Activated CD4-positive, alpha-beta memory T cell treated with anti-CD3 and anti-CD28 coated beads, Interleukin-2, amount 10 ng/mL, durations not matched to agents 7 days and 5 days (primary cell): ENCODE measurements around the gene AHRR. TPM values are rescaled to one million over a fixed set of nuclear protein-coding genes. Genes with fewer than 3 reads are reported as not detected.
"Not testable (repeated sequence)": the region's sequence is repeated elsewhere in the genome, so short reads cannot be mapped to it uniquely, and the experiment has no call there.

Experiments
- CTCF ChIA-PET: fragments of 350-600 bp; sonication (Branson Sonifier 250); formaldehyde crosslinking; loops from one replicate; lab custom pipeline; 2021; ENCODE audit warnings: antibody characterized with exemption, inconsistent platforms; lab: Charles Lee
- POLR2A ChIA-PET: fragments of 350-600 bp; sonication (Branson Sonifier 250); formaldehyde crosslinking; loops from one replicate; lab custom pipeline; 2021; ENCODE audit warnings: antibody characterized with exemption; lab: Charles Lee
- DNase-seq: peaks from one replicate; pipeline ENCODE4 v3.0.0-alpha.2; 2020
- H3K27ac Mint-ChIP-seq: one replicate; pipeline ENCODE4 v1.8.0; 2021; ENCODE audit warnings: mild to moderate bottlenecking, mixed read lengths
- H3K27me3 Mint-ChIP-seq: one replicate; pipeline ENCODE4 v1.8.0; 2021; ENCODE audit warnings: mixed read lengths
- H3K36me3 Mint-ChIP-seq: one replicate; pipeline ENCODE4 v1.8.0; 2021; ENCODE audit warnings: low read depth, mixed read lengths
- H3K4me1 Mint-ChIP-seq: one replicate; pipeline ENCODE4 v1.8.0; 2021; ENCODE audit warnings: mixed read lengths
- H3K4me3 Mint-ChIP-seq: one replicate; pipeline ENCODE4 v1.8.0; 2021; ENCODE audit warnings: mild to moderate bottlenecking, mixed read lengths
- H3K9me3 Mint-ChIP-seq: one replicate; pipeline ENCODE4 v1.8.0; 2021; ENCODE audit warnings: mixed read lengths
- total RNA-seq, 2 experiments: library from RNA; stranded (reverse); gene quantifications; one replicate each; pipeline ENCODE4 v1.2.3, GENCODE V29; 2021

Gene AHRR
- total RNA-seq, 2 experiments from 2014 or later: 23.6 to 24.6 TPM

- DNase-seq: peak; percentile 9
- H3K9me3 Mint-ChIP-seq: peaks cover 23% of the 10 kb centered on the region
- ChIA-PET POLR2A (interaction anchor here (1.0 to 5.0 kb wide), 3 partner anchors 12 to 113 kb away, joined by 3 to 20 read pairs (median 6); partner anchors contain the start of gene PDCD6), CTCF (interaction anchor here (1.1 kb wide), 1 partner anchor 63 kb away, joined by 3 read pairs; no protein-coding TSS in a partner anchor)
- not testable (repeated sequence) for H3K4me3 Mint-ChIP-seq, H3K27ac Mint-ChIP-seq, H3K27me3 Mint-ChIP-seq
- H3K4me1 Mint-ChIP-seq: peaks cover 22% of the 10 kb centered on the region
- peaks cover 68% of the 10 kb centered on the region for H3K36me3 Mint-ChIP-seq
These were observed 63.1 kb downstream of the AHRR start for GRCh38 chr5:384576-384975.

- ChIA-PET POLR2A (interaction anchor here (1.0 to 5.0 kb wide), 2 partner anchors 12 to 114 kb away, joined by 3 to 20 read pairs; partner anchors contain the start of gene PDCD6), CTCF (interaction anchor here (1.1 kb wide), 1 partner anchor 63 kb away, joined by 3 read pairs; no protein-coding TSS in a partner anchor)
- Mint-ChIP-seq H3K27ac (no peak overlapping the region), H3K36me3 (peaks cover 66% of the 10 kb centered on the region), H3K4me3 (no peak overlapping the region), H3K27me3 (no peaks in the 10 kb centered on the region), H3K4me1 (peaks cover 22% of the 10 kb centered on the region), H3K9me3 (peaks cover 23% of the 10 kb centered on the region)
- no peak for DNase-seq
These were observed 63.8 kb downstream of the AHRR start for GRCh38 chr5:385321-385720.

- Mint-ChIP-seq H3K27me3 (no peaks in the 10 kb centered on the region), H3K4me3 (no peak overlapping the region), H3K36me3 (peaks cover 57% of the 10 kb centered on the region), H3K9me3 (peaks cover 19% of the 10 kb centered on the region), H3K27ac (no peak overlapping the region), H3K4me1 (peaks cover 23% of the 10 kb centered on the region)
- DNase-seq: peak; percentile 11
- ChIA-PET POLR2A (interaction anchor here (2.2 to 5.0 kb wide), 2 partner anchors 8 to 14 kb away, joined by 8 to 20 read pairs; no protein-coding TSS in a partner anchor), CTCF (no interaction called here)
These were observed 65.2 kb downstream of the AHRR start for GRCh38 chr5:386432-387341.

GRCh38 chr5:387491-388265 is 66.2 kb downstream of the AHRR start:
- CTCF ChIA-PET: no interaction called here
- H3K4me1 Mint-ChIP-seq: peaks cover 19% of the 10 kb centered on the region
- peaks cover 10% of the 10 kb centered on the region for H3K9me3 Mint-ChIP-seq
- peak; percentile 10 for DNase-seq
- H3K27ac Mint-ChIP-seq: no peak overlapping the region
- POLR2A ChIA-PET: interaction anchor here (2.2 to 5.0 kb wide), 2 partner anchors 9 to 15 kb away, joined by 8 to 20 read pairs; no protein-coding TSS in a partner anchor
- H3K27me3 Mint-ChIP-seq: no peaks in the 10 kb centered on the region
- peaks cover 47% of the 10 kb centered on the region for H3K36me3 Mint-ChIP-seq
- H3K4me3 Mint-ChIP-seq: no peak overlapping the region

GRCh38 chr5:388266-389196 is 67.0 kb downstream of the AHRR start:
- Mint-ChIP-seq H3K27ac (no peak overlapping the region), H3K4me3 (no peak overlapping the region), H3K27me3 (no peaks in the 10 kb centered on the region), H3K36me3 (peaks cover 41% of the 10 kb centered on the region), H3K4me1 (peaks cover 27% of the 10 kb centered on the region), H3K9me3 (peaks cover 10% of the 10 kb centered on the region)
- ChIA-PET CTCF (no interaction called here), POLR2A (no interaction called here)
- peak; percentile 15 for DNase-seq

- CTCF ChIA-PET: no interaction called here
- Mint-ChIP-seq H3K27ac (no peak overlapping the region), H3K9me3 (peaks cover 10% of the 10 kb centered on the region), H3K36me3 (peaks cover 34% of the 10 kb centered on the region), H3K4me1 (peaks cover 32% of the 10 kb centered on the region), H3K27me3 (no peaks in the 10 kb centered on the region), H3K4me3 (no peak overlapping the region)
- DNase-seq: peak; percentile 8
- POLR2A ChIA-PET: no interaction called here
These were observed 67.8 kb downstream of the AHRR start for GRCh38 chr5:389197-389821.

GRCh38 chr5:389891-390622 is 68.5 kb downstream of the AHRR start:
- H3K4me1 Mint-ChIP-seq: peaks cover 36% of the 10 kb centered on the region
- CTCF ChIA-PET: no interaction called here
- H3K36me3 Mint-ChIP-seq: peaks cover 26% of the 10 kb centered on the region
- H3K27ac Mint-ChIP-seq: peak overlapping the region; percentile 70
- H3K4me3 Mint-ChIP-seq: no peak overlapping the region
- DNase-seq: no peak
- POLR2A ChIA-PET: no interaction called here
- H3K9me3 Mint-ChIP-seq: peaks cover 10% of the 10 kb centered on the region
- H3K27me3 Mint-ChIP-seq: no peaks in the 10 kb centered on the region

- H3K4me1 Mint-ChIP-seq: peaks cover 37% of the 10 kb centered on the region
- peaks cover 4% of the 10 kb centered on the region for H3K9me3 Mint-ChIP-seq
- H3K36me3 Mint-ChIP-seq: peaks cover 18% of the 10 kb centered on the region
- peak overlapping the region; percentile 70 for H3K27ac Mint-ChIP-seq
- H3K27me3 Mint-ChIP-seq: no peaks in the 10 kb centered on the region
- H3K4me3 Mint-ChIP-seq: no peak overlapping the region
- ChIA-PET POLR2A (no interaction called here), CTCF (no interaction called here)
- DNase-seq: peak; percentile 15
These were observed 69.3 kb downstream of the AHRR start for GRCh38 chr5:390623-391491.

GRCh38 chr5:392431-392988 is 71.0 kb downstream of the AHRR start:
- peak overlapping the region; percentile 58 for H3K4me3 Mint-ChIP-seq
- peaks cover 37% of the 10 kb centered on the region for H3K4me1 Mint-ChIP-seq
- H3K27me3 Mint-ChIP-seq: no peaks in the 10 kb centered on the region
- no peaks in the 10 kb centered on the region for H3K9me3 Mint-ChIP-seq
- H3K27ac Mint-ChIP-seq: peak overlapping the region; percentile 89
- ChIA-PET POLR2A (interaction anchor here (0.6 to 2.6 kb wide), 12 partner anchors 14 to 174 kb away, joined by 3 to 25 read pairs (median 8); partner anchors contain the start of genes CCDC127, EXOC3, PDCD6 and SDHA), CTCF (interaction anchor here (1.0 to 2.2 kb wide), 4 partner anchors 14 to 72 kb away, joined by 3 to 6 read pairs (median 4); no protein-coding TSS in a partner anchor)
- peak; percentile 92 for DNase-seq
- peaks cover 6% of the 10 kb centered on the region for H3K36me3 Mint-ChIP-seq

- Mint-ChIP-seq H3K27ac (peak overlapping the region; percentile 89), H3K4me3 (peak overlapping the region; percentile 58), H3K4me1 (peaks cover 37% of the 10 kb centered on the region), H3K36me3 (peaks cover 2% of the 10 kb centered on the region), H3K9me3 (no peaks in the 10 kb centered on the region), H3K27me3 (no peaks in the 10 kb centered on the region)
- ChIA-PET CTCF (interaction anchor here (1.5 to 2.2 kb wide), 2 partner anchors 15 to 53 kb away, joined by 4 to 6 read pairs; no protein-coding TSS in a partner anchor), POLR2A (interaction anchor here (0.9 to 2.6 kb wide), 8 partner anchors 15 to 175 kb away, joined by 4 to 25 read pairs (median 9); partner anchors contain the start of genes CCDC127, PDCD6 and SDHA)
- DNase-seq: peak; percentile 18
These were observed 72.3 kb downstream of the AHRR start for GRCh38 chr5:393846-394275.
